Liver (tissue), 9 donors: ENCODE measurements around the gene PRPH. TPM values are rescaled to one million over a fixed set of nuclear protein-coding genes. Genes with fewer than 3 reads are reported as not detected.

Experiments
- DNase-seq: peaks from one replicate; pipeline ENCODE4 v3.0.0-alpha.2; 2017; ENCODE audit warnings: low spot score
- H3K27ac ChIP-seq, 2 donors: one replicate each; pipeline ENCODE4 v1.7.0; 2013; ENCODE audit warnings: inconsistent platforms in 2 of 2, low read length in 2 of 2, control low read depth in 1 of 2, low read depth in 1 of 2, mild to moderate bottlenecking in 1 of 2
- H3K27me3 ChIP-seq, 4 donors: one replicate each; pipeline versions ENCODE4 v1.6.1 to v1.7.0; 2013; ENCODE audit warnings: low read length in 3 of 4, inconsistent platforms in 1 of 4, mild to moderate bottlenecking in 1 of 4, moderate library complexity in 1 of 4; ENCODE audit not compliant: control insufficient read depth in 4 of 4, insufficient read depth in 4 of 4
- H3K36me3 ChIP-seq, 4 donors: one replicate each; pipeline versions ENCODE4 v1.6.1 to v1.7.0; 2013; ENCODE audit warnings: low read length in 3 of 4, mild to moderate bottlenecking in 3 of 4, low read depth in 1 of 4, moderate library complexity in 1 of 4; ENCODE audit not compliant: control insufficient read depth in 4 of 4, insufficient read depth in 3 of 4
- H3K4me1 ChIP-seq, 4 donors: one replicate each; pipeline versions ENCODE4 v1.6.1 to v1.7.0; 2013; ENCODE audit warnings: low read length in 3 of 4, mild to moderate bottlenecking in 3 of 4, moderate library complexity in 1 of 4; ENCODE audit not compliant: control insufficient read depth in 4 of 4, insufficient read depth in 4 of 4
- H3K4me3 ChIP-seq, 3 donors: one replicate each; pipeline versions ENCODE4 v1.6.1 to v1.7.0; 2013; ENCODE audit warnings: low read length in 3 of 3, control low read depth in 1 of 3, low read depth in 1 of 3, mild to moderate bottlenecking in 1 of 3
- H3K9ac ChIP-seq, 2 donors: one replicate each; pipeline ENCODE4 v1.7.0; 2013; ENCODE audit warnings: low read length in 2 of 2, mild to moderate bottlenecking in 2 of 2, moderate library complexity in 2 of 2, control low read depth in 1 of 2, low read depth in 1 of 2
- H3K9me3 ChIP-seq, 4 donors: one replicate each; pipeline versions ENCODE4 v1.6.1 to v1.7.0; 2013; ENCODE audit warnings: low read length in 3 of 4; ENCODE audit not compliant: control insufficient read depth in 4 of 4
- CTCF ChIP-seq: fragments of 150-350 bp; IDR thresholded peaks from 2 replicates; pipeline ENCODE4 v1.5.1; 2017; ENCODE audit warnings: improper control_type of control experiment, low read depth, low read length; ENCODE audit not compliant: missing input control
- EGR1 ChIP-seq, 2 donors: IDR thresholded peaks; 2 replicates each; pipeline ENCODE4 v1.6.1; 2016 to 2018; ENCODE audit warnings: antibody characterized with exemption in 2 of 2, low read depth in 2 of 2
- FOXA2 ChIP-seq: IDR thresholded peaks from 2 replicates; pipeline ENCODE4 v1.6.1; 2016; ENCODE audit warnings: antibody characterized with exemption
- GABPA ChIP-seq, 2 donors: IDR thresholded peaks in 1 of 2; conservative IDR thresholded peaks in 1 of 2; 2 replicates each; pipeline ENCODE4 v1.6.1; 2016; ENCODE audit warnings: antibody characterized with exemption in 2 of 2, mild to moderate bottlenecking in 1 of 2, moderate library complexity in 1 of 2
- HNF4A ChIP-seq, 2 donors: conservative IDR thresholded peaks; 2 replicates each; pipeline ENCODE4 v1.6.1; 2016; ENCODE audit warnings: antibody characterized with exemption in 2 of 2, mild to moderate bottlenecking in 2 of 2
- HNF4G ChIP-seq: IDR thresholded peaks from 2 replicates; pipeline ENCODE4 v1.6.1; 2016; ENCODE audit warnings: antibody characterized with exemption
- NR2F2 ChIP-seq: IDR thresholded peaks from 2 replicates; pipeline ENCODE4 v1.6.1; 2016; ENCODE audit warnings: antibody characterized with exemption
- RAD21 ChIP-seq, 2 donors: IDR thresholded peaks; 2 replicates each; pipeline ENCODE4 v1.6.1; 2016; ENCODE audit warnings: antibody characterized with exemption in 2 of 2, mild to moderate bottlenecking in 2 of 2
- RXRA ChIP-seq, 2 donors: IDR thresholded peaks; 2 replicates each; pipeline ENCODE4 v1.6.1; 2017 to 2018; ENCODE audit warnings: antibody characterized with exemption in 2 of 2, mild to moderate bottlenecking in 1 of 2
- TAF1 ChIP-seq: conservative IDR thresholded peaks from 2 replicates; pipeline ENCODE4 v1.6.1; 2016; ENCODE audit warnings: antibody characterized with exemption, mild to moderate bottlenecking
- YY1 ChIP-seq: IDR thresholded peaks from 2 replicates; pipeline ENCODE4 v1.6.1; 2016; ENCODE audit warnings: antibody characterized with exemption, mild to moderate bottlenecking
- ZBTB33 ChIP-seq: IDR thresholded peaks from 2 replicates; pipeline ENCODE4 v1.6.1; 2016; ENCODE audit warnings: antibody characterized with exemption
- WGBS: extraction: QIAGEN DNeasy Blood & Tissue Kit; methylation state at CpG from one replicate; pipeline ENCODE4 v1.1.7; 2013; 5-methylcytosine and 5-hydroxymethylcytosine counted together
- polyA plus RNA-seq, 2 donors: library from polyadenylated mRNA; stranded (reverse) in 1 of 2; unstranded in 1 of 2; fragments of 200-250 nt in 1 of 2; fragments of >200 nt in 1 of 2; fragmentation: Nextera tagmentation in 1 of 2; extraction: Ambion mirVana in 1 of 2; gene quantifications; one replicate each; pipeline versions ENCODE4 v1.2.1 to v1.2.3, GENCODE V29; 2013 to 2015
- total RNA-seq, 2 donors: library from RNA; depleted of rRNA; stranded (reverse); fragments of >200 nt; gene quantifications; one replicate each; pipeline ENCODE4 v1.2.3, GENCODE V29; 2014
- TF ChIP-seq, protein P1 (sequence below): IDR thresholded peaks from 2 replicates; pipeline ENCODE4 v1.6.1; 2016; ENCODE audit warnings: antibody characterized with exemption
- TF ChIP-seq, protein P2 (sequence below): IDR thresholded peaks from 2 replicates; pipeline ENCODE4 v1.6.1; 2016; ENCODE audit warnings: antibody characterized with exemption
- donor health status: healthy.
- donor health status: healthy.
- donor health status: healthy.
- donor health status: healthy.
- donor health status: healthy.

The PRPH gene
- total and polyA plus RNA-seq, 4 donors: 0.05 TPM; not detected in 3

DNA sequence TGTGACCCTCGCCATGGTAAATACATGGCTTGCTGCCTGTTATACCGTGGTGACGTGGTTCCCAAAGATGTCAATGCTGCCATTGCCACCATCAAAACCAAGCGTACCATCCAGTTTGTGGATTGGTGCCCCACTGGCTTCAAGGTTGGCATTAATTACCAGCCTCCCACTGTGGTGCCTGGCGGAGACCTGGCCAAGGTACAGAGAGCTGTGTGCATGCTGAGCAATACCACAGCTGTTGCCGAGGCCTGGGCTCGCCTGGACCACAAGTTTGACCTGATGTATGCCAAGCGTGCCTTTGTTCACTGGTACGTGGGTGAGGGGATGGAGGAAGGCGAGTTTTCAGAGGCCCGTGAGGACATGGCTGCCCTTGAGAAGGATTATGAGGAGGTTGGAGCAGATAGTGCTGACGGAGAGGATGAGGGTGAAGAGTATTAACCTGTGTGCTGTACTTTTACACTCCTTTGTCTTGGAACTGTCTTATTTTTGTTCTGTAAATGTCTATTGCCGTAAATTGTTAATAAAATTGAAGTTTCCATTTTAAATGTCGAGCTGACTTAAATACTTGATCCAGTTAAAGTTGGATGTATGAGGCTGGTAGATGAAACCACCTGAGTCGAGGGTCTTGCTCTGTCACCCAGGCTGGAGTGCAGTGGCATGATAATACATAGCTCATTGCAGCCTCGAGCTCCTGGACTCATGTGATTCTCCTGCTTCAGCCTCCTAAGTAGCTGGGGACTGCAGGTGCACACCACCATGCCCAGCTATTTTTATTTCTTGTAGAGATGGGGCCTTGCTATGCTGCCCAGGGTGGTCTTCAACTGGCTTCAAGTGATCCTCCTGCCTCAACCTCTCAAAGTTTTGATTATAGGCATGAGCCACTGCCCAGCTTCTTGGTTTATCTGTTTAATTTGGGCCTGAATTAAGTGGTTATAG lies 21.9 kb upstream of the PRPH start:
- Histone ChIP-seq H3K9ac (no peak overlapping the region), H3K27me3 (no peaks in the 10 kb centered on the region), H3K9me3 (no peaks in the 10 kb centered on the region), H3K36me3 (peaks cover 13 to 37% (median 33%) of the 10 kb centered on the region in 4 donors), H3K4me1 (peaks cover 0 to 1% (median under 1%) of the 10 kb centered on the region in 4 donors), H3K27ac (no peak overlapping the region), H3K4me3 (no peak overlapping the region)
- 96% methylated on average over 16 of the region's 16 CpGs for WGBS
- TF ChIP-seq, protein P1, sequence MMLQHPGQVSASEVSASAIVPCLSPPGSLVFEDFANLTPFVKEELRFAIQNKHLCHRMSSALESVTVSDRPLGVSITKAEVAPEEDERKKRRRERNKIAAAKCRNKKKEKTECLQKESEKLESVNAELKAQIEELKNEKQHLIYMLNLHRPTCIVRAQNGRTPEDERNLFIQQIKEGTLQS: no peak
- no peak for TF ChIP-seq NR2F2
- no peak for TF ChIP-seq CTCF
- no peak for TF ChIP-seq RXRA (IDR thresholded peaks at IDR 0.05)
- TF ChIP-seq YY1: no peak
- no peak for TF ChIP-seq GABPA (IDR thresholded peaks at IDR 0.05 in 1 of 2, conservative IDR thresholded peaks at IDR 0.05 in 1 of 2)
- no peak for TF ChIP-seq HNF4A (conservative IDR thresholded peaks at IDR 0.05)
- TF ChIP-seq ZBTB33: no peak
- DNase-seq: no peak

- Histone ChIP-seq H3K9me3 (no peaks in the 10 kb centered on the region), H3K27me3 (no peaks in the 10 kb centered on the region), H3K9ac (no peak overlapping the region), H3K4me3 (no peak overlapping the region), H3K4me1 (no peaks in the 10 kb centered on the region), H3K27ac (no peak overlapping the region), H3K36me3 (peaks cover 13 to 37% (median 33%) of the 10 kb centered on the region in 4 donors)
- 96% methylated on average over 6 of the region's 6 CpGs for WGBS
- no peak for DNase-seq
- TF ChIP-seq TAF1: no peak
Measured at GRCh38 chr12:49273726-49274395, 21.1 kb upstream of the PRPH start.

DNA sequence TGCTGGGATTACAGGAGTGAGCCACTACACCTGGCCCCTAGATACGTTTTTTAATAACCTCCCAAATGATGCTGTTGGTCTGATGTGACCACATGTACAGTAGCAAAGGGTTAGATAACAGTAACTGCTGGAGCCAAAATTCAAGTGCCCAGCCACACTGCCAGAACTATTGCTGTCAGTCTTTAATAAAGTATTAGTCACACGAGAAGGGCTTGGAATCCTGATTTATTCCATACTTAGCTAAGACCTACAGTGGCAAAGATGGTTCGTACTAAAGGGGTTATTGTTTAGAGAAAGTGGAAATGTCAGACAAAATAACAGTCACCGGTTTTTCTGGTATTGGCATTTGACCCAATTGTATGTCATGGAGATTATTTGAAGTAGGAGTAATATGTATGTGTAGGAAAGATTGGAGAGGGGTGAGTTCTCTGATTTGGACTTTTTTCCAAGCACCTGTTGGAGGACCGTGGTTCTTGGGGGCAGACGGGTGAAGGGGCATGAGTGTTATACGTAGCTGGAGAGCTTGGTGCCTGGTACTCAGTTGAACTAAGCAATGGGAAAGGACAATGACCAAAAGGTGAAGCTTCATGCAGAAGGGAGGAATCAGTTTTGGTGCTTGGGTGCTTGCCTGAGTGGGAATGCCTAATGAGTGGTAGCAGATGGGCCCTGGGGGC lies 20.4 kb upstream of the PRPH start:
- Histone ChIP-seq H3K9me3 (no peaks in the 10 kb centered on the region), H3K27ac (no peak overlapping the region), H3K9ac (no peak overlapping the region), H3K4me1 (peaks cover 0 to 1% (median 0%) of the 10 kb centered on the region in 4 donors), H3K36me3 (peaks cover 10 to 36% (median 31%) of the 10 kb centered on the region in 4 donors), H3K27me3 (no peaks in the 10 kb centered on the region), H3K4me3 (no peak overlapping the region)
- no peak for DNase-seq
- WGBS: 93% methylated on average over 7 of the region's 7 CpGs
- TF ChIP-seq GABPA (IDR thresholded peaks at IDR 0.05 in 1 of 2, conservative IDR thresholded peaks at IDR 0.05 in 1 of 2) (no peak), RAD21 (IDR thresholded peaks at IDR 0.05) (no peak), HNF4G (no peak), YY1 (no peak), EGR1 (IDR thresholded peaks at IDR 0.05; ENCODE audit: low read depth in 2 of 2) (no peak), FOXA2 (no peak)
- TF ChIP-seq, protein P2, sequence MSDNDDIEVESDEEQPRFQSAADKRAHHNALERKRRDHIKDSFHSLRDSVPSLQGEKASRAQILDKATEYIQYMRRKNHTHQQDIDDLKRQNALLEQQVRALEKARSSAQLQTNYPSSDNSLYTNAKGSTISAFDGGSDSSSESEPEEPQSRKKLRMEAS: no peak
- TF ChIP-seq, protein P1: no peak
